Hematopoietic multipotent progenitor cell treated with erythropoietin and hydrocortisone succinate and interleukin-3 and kit ligand, for 15 days (in vitro differentiated cells): ENCODE measurements around the gene DNAJB11.
"Not testable (repeated sequence)": the region's sequence is repeated elsewhere in the genome, so short reads cannot be mapped to it uniquely, and the experiment has no call there.

Experiments
- DNase-seq: peaks from one replicate; pipeline ENCODE4 v3.0.0-alpha.2; 2015; ENCODE audit warnings: low spot score

DNAJB11 gene

GRCh38 chr3:186618318-186618938, 47.9 kb downstream of the DNAJB11 start:
- no peak for DNase-seq

GRCh38 chr3:186619787-186620212, 49.3 kb downstream of the DNAJB11 start:
- DNase-seq = no peak

GRCh38 chr3:186620213-186621092, 49.9 kb downstream of the DNAJB11 start:
- no peak for DNase-seq

- DNase-seq = no peak
Observed at GRCh38 chr3:186621894-186622650, 51.6 kb downstream of the DNAJB11 start.

GRCh38 chr3:186622651-186623310, 52.3 kb downstream of the DNAJB11 start:
- DNase-seq = no peak

- no peak for DNase-seq
Observed at GRCh38 chr3:186624598-186624997, 54.1 kb downstream of the DNAJB11 start.

- DNase-seq = no peak
Observed at GRCh38 chr3:186625600-186626042, 55.1 kb downstream of the DNAJB11 start.

GRCh38 chr3:186626254-186626847, 55.8 kb downstream of the DNAJB11 start:
- no peak for DNase-seq

GRCh38 chr3:186627852-186628414, 57.4 kb downstream of the DNAJB11 start:
- DNase-seq = no peak

GRCh38 chr3:186628756-186629155, 58.2 kb downstream of the DNAJB11 start:
- peak; percentile 13 for DNase-seq

GRCh38 chr3:186630950-186631641, 60.6 kb downstream of the DNAJB11 start:
- DNase-seq = no peak

- no peak for DNase-seq
Observed at GRCh38 chr3:186633481-186633880, 63.0 kb downstream of the DNAJB11 start.

- DNase-seq = not testable (repeated sequence)
Observed at GRCh38 chr3:186634207-186634606, 63.7 kb downstream of the DNAJB11 start.
